H9 (cell line): ENCODE data around the gene POU2F1. TPM values are rescaled to one million over a fixed set of nuclear protein-coding genes. Genes with fewer than 3 reads are reported as not detected.

Source experiments
- DNase-seq: peaks from one replicate; pipeline ENCODE4 v3.0.0-alpha.2; 2017
- H2AFZ ChIP-seq: one replicate; pipeline ENCODE4 v1.6.1; 2013; ENCODE audit warnings: mild to moderate bottlenecking, low read length, control low read depth, moderate library complexity
- H2AK5ac ChIP-seq: 2 replicates; pipeline ENCODE4 v1.6.1; 2013; ENCODE audit warnings: low read length, control low read depth, mixed read lengths; ENCODE audit not compliant: insufficient read length
- H2BK120ac ChIP-seq: one replicate; pipeline ENCODE4 v1.6.1; 2013; ENCODE audit warnings: low read depth, mild to moderate bottlenecking, low read length, control low read depth, inconsistent platforms; ENCODE audit not compliant: poor library complexity, severe bottlenecking
- H2BK12ac ChIP-seq: 2 replicates; pipeline ENCODE4 v1.6.1; 2013; ENCODE audit warnings: low read length, control low read depth, mixed read lengths, low read depth; ENCODE audit not compliant: insufficient read length
- H2BK15ac ChIP-seq: 2 replicates; pipeline ENCODE4 v1.6.1; 2013; ENCODE audit warnings: low read depth, low read length, control low read depth
- H2BK20ac ChIP-seq: one replicate; pipeline ENCODE4 v1.6.1; 2013; ENCODE audit warnings: low read depth, mild to moderate bottlenecking, low read length, control low read depth, inconsistent platforms; ENCODE audit not compliant: poor library complexity, severe bottlenecking
- H2BK5ac ChIP-seq: 2 replicates; pipeline ENCODE4 v1.6.1; 2013; ENCODE audit warnings: low read length, control low read depth, mixed read lengths; ENCODE audit not compliant: insufficient read length
- H3K14ac ChIP-seq: 2 replicates; pipeline ENCODE4 v1.6.1; 2013; ENCODE audit warnings: low read length, control low read depth; ENCODE audit not compliant: insufficient read depth
- H3K18ac ChIP-seq: 2 replicates; pipeline ENCODE4 v1.6.1; 2013; ENCODE audit warnings: low read depth, mild to moderate bottlenecking, mixed read lengths, low read length, control low read depth; ENCODE audit not compliant: insufficient read length
- H3K23ac ChIP-seq: 2 replicates; pipeline ENCODE4 v1.6.1; 2013; ENCODE audit warnings: low read length, control low read depth, mixed read lengths, low read depth; ENCODE audit not compliant: insufficient read length
- H3K23me2 ChIP-seq: 2 replicates; pipeline ENCODE4 v1.6.1; 2013; ENCODE audit warnings: low read depth, mild to moderate bottlenecking, mixed read lengths, low read length, control low read depth; ENCODE audit not compliant: insufficient read length, poor library complexity, severe bottlenecking
- H3K27ac ChIP-seq: 2 replicates; pipeline ENCODE4 v1.5.1; 2013; ENCODE audit warnings: low read length, control low read depth, mixed read lengths, low read depth; ENCODE audit not compliant: insufficient read length
- H3K27me3 ChIP-seq: 2 replicates; pipeline ENCODE4 v1.6.1; 2013; ENCODE audit warnings: low read length, control low read depth, inconsistent platforms; ENCODE audit not compliant: insufficient read depth
- H3K4ac ChIP-seq: 2 replicates; pipeline ENCODE4 v1.6.1; 2013; ENCODE audit warnings: low read depth, mild to moderate bottlenecking, control low read depth, inconsistent platforms, low read length, moderate library complexity
- H3K4me1 ChIP-seq: 2 replicates; pipeline ENCODE4 v1.6.1; 2013; ENCODE audit warnings: low read length, control low read depth, inconsistent platforms; ENCODE audit not compliant: insufficient read depth
- H3K4me2 ChIP-seq: 2 replicates; pipeline ENCODE4 v1.6.1; 2013; ENCODE audit warnings: low read length, control low read depth, mixed read lengths; ENCODE audit not compliant: insufficient read length, insufficient read depth
- H3K56ac ChIP-seq: 2 replicates; pipeline ENCODE4 v1.6.1; 2013; ENCODE audit warnings: low read depth, mild to moderate bottlenecking, mixed read lengths, low read length, control low read depth; ENCODE audit not compliant: insufficient read length
- H3K79me1 ChIP-seq: 2 replicates; pipeline ENCODE4 v1.6.1; 2013; ENCODE audit warnings: low read depth, mild to moderate bottlenecking, moderate library complexity, low read length, control low read depth, inconsistent platforms; ENCODE audit not compliant: insufficient read depth, poor library complexity, severe bottlenecking
- H3K79me2 ChIP-seq: 2 replicates; pipeline ENCODE4 v1.6.1; 2013; ENCODE audit warnings: low read length, control low read depth, inconsistent platforms; ENCODE audit not compliant: insufficient read depth
- H3K9ac ChIP-seq: 2 replicates; pipeline ENCODE4 v1.6.1; 2013; ENCODE audit warnings: low read length, control low read depth, mixed read lengths; ENCODE audit not compliant: insufficient read length; ENCODE audit errors: extremely low read depth
- H3K9me3 ChIP-seq: one replicate; pipeline ENCODE4 v1.6.1; 2013; ENCODE audit warnings: low read depth, low read length, inconsistent platforms; ENCODE audit not compliant: control insufficient read depth
- H3T11ph ChIP-seq: one replicate; pipeline ENCODE4 v1.6.1; 2013; ENCODE audit warnings: mild to moderate bottlenecking, low read length, control low read depth, inconsistent platforms
- H4K20me1 ChIP-seq: one replicate; pipeline ENCODE4 v1.6.1; 2013; ENCODE audit not compliant: control insufficient read depth, insufficient read length, insufficient read depth
- H4K5ac ChIP-seq: 2 replicates; pipeline ENCODE4 v1.6.1; 2013; ENCODE audit warnings: low read depth, mild to moderate bottlenecking, mixed read lengths, low read length, control low read depth; ENCODE audit not compliant: insufficient read length
- H4K8ac ChIP-seq: replicated peaks from 2 replicates; pipeline ENCODE4 v1.6.1; 2013; ENCODE audit warnings: low read length, control low read depth, mixed read lengths, low read depth; ENCODE audit not compliant: insufficient read length
- H4K91ac ChIP-seq: 2 replicates; pipeline ENCODE4 v1.6.1; 2013; ENCODE audit warnings: low read depth, mild to moderate bottlenecking, moderate library complexity, mixed read lengths, low read length, control low read depth; ENCODE audit not compliant: insufficient read length
- H3K27ac Mint-ChIP-seq, 3 experiments: 2 replicates in 2 of 3; 3 replicates in 1 of 3; pipeline ENCODE4 v1.8.0; 2020 to 2021; ENCODE audit warnings: mixed read lengths in 3 of 3, mild to moderate bottlenecking in 1 of 3, moderate library complexity in 1 of 3
- H3K27me3 Mint-ChIP-seq: 2 replicates; pipeline ENCODE4 v1.8.0; 2021; ENCODE audit warnings: low read depth, mild to moderate bottlenecking, moderate library complexity, mixed read lengths
- H3K36me3 Mint-ChIP-seq, 3 experiments: 2 replicates in 2 of 3; 3 replicates in 1 of 3; pipeline ENCODE4 v1.8.0; 2020 to 2021; ENCODE audit warnings: low read depth in 3 of 3, mixed read lengths in 3 of 3; ENCODE audit not compliant: insufficient read depth in 1 of 3
- H3K4me1 Mint-ChIP-seq, 2 experiments: 2 replicates each; pipeline ENCODE4 v1.8.0; 2020; ENCODE audit warnings: mixed read lengths in 2 of 2
- H3K4me3 Mint-ChIP-seq, 2 experiments: 2 replicates in 1 of 2; 3 replicates in 1 of 2; pipeline ENCODE4 v1.8.0; 2020 to 2021; ENCODE audit warnings: mild to moderate bottlenecking in 2 of 2, mixed read lengths in 2 of 2, moderate library complexity in 1 of 2
- H3K9me3 Mint-ChIP-seq, 2 experiments: 2 replicates in 1 of 2; 3 replicates in 1 of 2; pipeline ENCODE4 v1.8.0; 2020; ENCODE audit warnings: mild to moderate bottlenecking in 2 of 2, mixed read lengths in 2 of 2, moderate library complexity in 1 of 2
- WGBS: extraction: QIAGEN DNeasy Blood & Tissue Kit; methylation state at CpG from one replicate; pipeline ENCODE4 v1.1.7; 2013; ENCODE audit warnings: missing lambda C conversion rate, low lambda C conversion rate, mixed read lengths; ENCODE audit not compliant: insufficient read length; ENCODE audit errors: extremely low coverage; 5-methylcytosine and 5-hydroxymethylcytosine counted together
- total RNA-seq: library from RNA; stranded (reverse); gene quantifications from 2 replicates; pipeline ENCODE4 v1.2.1, GENCODE V29; 2021
- TF ChIP-seq, protein P1 (sequence below): fragments of 200-600 bp; sonication (generic); conservative IDR thresholded peaks from 3 replicates; pipeline ENCODE4 v1.8.0; 2021; ENCODE audit warnings: antibody characterized with exemption, mild to moderate bottlenecking

The POU2F1 gene
- total RNA-seq, 1 experiment from 2014 or later: 62.5 TPM

DNA sequence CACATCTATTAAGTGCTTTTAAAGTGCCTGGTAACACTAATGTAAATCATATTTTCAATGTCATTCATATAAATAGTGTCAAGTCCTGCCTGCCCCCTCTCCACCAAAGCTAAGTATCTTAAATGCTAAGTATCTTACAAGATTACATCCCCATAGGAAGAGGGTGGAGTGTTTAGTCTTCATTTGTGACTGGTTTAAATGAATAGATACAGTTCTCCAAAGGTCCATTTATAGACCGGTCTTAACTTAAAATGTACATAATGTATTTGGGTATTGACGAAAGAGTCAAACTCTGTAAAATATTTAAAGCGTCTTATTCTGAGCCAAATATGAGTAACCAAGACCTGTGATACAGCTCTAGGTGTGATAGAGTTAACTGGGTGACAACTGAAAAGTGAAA, 60.2 kb downstream of the POU2F1 start:
- Histone ChIP-seq H4K8ac (no peak overlapping the region), H3K79me1 (peaks cover 11% of the 10 kb centered on the region), H3K18ac (no peak overlapping the region), H3K23ac (no peak overlapping the region), H3T11ph (no peak overlapping the region), H2AFZ (no peak overlapping the region), H3K23me2 (no peaks in the 10 kb centered on the region), H4K5ac (no peak overlapping the region), H4K20me1 (no peaks in the 10 kb centered on the region), H3K4me1 (no peaks in the 10 kb centered on the region), H3K56ac (no peak overlapping the region), H2BK20ac (no peak overlapping the region), H2BK120ac (no peak overlapping the region), H3K9ac (no peak overlapping the region), H3K4me2 (no peak overlapping the region), H2AK5ac (no peak overlapping the region), H2BK15ac (no peak overlapping the region), H3K79me2 (peaks cover 23% of the 10 kb centered on the region; the same call in 1 of the 2 replicates), H2BK5ac (no peak overlapping the region), H3K4ac (no peak overlapping the region), H2BK12ac (no peak overlapping the region), H3K27me3 (no peaks in the 10 kb centered on the region), H4K91ac (no peak overlapping the region), H3K9me3 (no peaks in the 10 kb centered on the region), H3K14ac (no peak overlapping the region), H3K27ac (no peak overlapping the region)
- no peak for DNase-seq
- no peaks in the 10 kb centered on the region for H3K27me3 Mint-ChIP-seq
- no peak overlapping the region for H3K4me3 Mint-ChIP-seq
- peaks cover 26 to 27% of the 10 kb centered on the region in 2 experiments for H3K4me1 Mint-ChIP-seq
- WGBS: no CpG with 5 or more reads among the region's 3 CpGs
- TF ChIP-seq, protein P1, sequence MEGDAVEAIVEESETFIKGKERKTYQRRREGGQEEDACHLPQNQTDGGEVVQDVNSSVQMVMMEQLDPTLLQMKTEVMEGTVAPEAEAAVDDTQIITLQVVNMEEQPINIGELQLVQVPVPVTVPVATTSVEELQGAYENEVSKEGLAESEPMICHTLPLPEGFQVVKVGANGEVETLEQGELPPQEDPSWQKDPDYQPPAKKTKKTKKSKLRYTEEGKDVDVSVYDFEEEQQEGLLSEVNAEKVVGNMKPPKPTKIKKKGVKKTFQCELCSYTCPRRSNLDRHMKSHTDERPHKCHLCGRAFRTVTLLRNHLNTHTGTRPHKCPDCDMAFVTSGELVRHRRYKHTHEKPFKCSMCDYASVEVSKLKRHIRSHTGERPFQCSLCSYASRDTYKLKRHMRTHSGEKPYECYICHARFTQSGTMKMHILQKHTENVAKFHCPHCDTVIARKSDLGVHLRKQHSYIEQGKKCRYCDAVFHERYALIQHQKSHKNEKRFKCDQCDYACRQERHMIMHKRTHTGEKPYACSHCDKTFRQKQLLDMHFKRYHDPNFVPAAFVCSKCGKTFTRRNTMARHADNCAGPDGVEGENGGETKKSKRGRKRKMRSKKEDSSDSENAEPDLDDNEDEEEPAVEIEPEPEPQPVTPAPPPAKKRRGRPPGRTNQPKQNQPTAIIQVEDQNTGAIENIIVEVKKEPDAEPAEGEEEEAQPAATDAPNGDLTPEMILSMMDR: no peak
- H3K36me3 Mint-ChIP-seq: no peaks in the 10 kb centered on the region
- H3K9me3 Mint-ChIP-seq: no peaks in the 10 kb centered on the region
- peak overlapping the region in 1 of 3 experiments; percentile 22; a peak in 1 of 7 replicates for H3K27ac Mint-ChIP-seq
